GM23248 (cell line): ENCODE measurements around the gene DNMT1. TPM values are rescaled to one million over a fixed set of nuclear protein-coding genes. Genes with fewer than 3 reads are reported as not detected.

Experiments
- DNase-seq: peaks from one replicate; pipeline ENCODE4 v3.0.0-alpha.2; 2015
- H2AFZ ChIP-seq: fragments of 200-600 bp; sonication (generic); 2 replicates; pipeline ENCODE4 v1.6.1; 2016; ENCODE audit warnings: antibody characterized with exemption
- H3F3A ChIP-seq: fragments of 200-600 bp; sonication (generic); 2 replicates; pipeline ENCODE4 v1.6.1; 2016; ENCODE audit warnings: mild to moderate bottlenecking, antibody characterized with exemption, mixed run types; ENCODE audit not compliant: insufficient read depth
- H3K27ac ChIP-seq: fragments of 200-600 bp; sonication (generic); 2 replicates; pipeline ENCODE4 v1.5.1; 2016; ENCODE audit warnings: mild to moderate bottlenecking
- H3K27me3 ChIP-seq: fragments of 200-600 bp; sonication (generic); replicated peaks from 2 replicates; pipeline ENCODE4 v1.6.1; 2016; ENCODE audit warnings: mild to moderate bottlenecking; ENCODE audit not compliant: insufficient read depth
- H3K36me3 ChIP-seq: fragments of 200-600 bp; sonication (generic); 2 replicates; pipeline ENCODE4 v1.6.1; 2016; ENCODE audit warnings: low read depth, mild to moderate bottlenecking
- H3K4me1 ChIP-seq: fragments of 200-600 bp; sonication (generic); 2 replicates; pipeline ENCODE4 v1.6.1; 2016; ENCODE audit warnings: mild to moderate bottlenecking; ENCODE audit not compliant: insufficient read depth
- H3K4me2 ChIP-seq: fragments of 200-600 bp; sonication (generic); one replicate; pipeline ENCODE4 v1.6.1; 2016; ENCODE audit warnings: mild to moderate bottlenecking; ENCODE audit not compliant: unreplicated experiment
- H3K4me3 ChIP-seq: fragments of 200-600 bp; sonication (generic); 2 replicates; pipeline ENCODE4 v1.5.1; 2016; ENCODE audit warnings: mild to moderate bottlenecking
- H3K79me2 ChIP-seq: fragments of 200-600 bp; sonication (generic); 2 replicates; pipeline ENCODE4 v1.6.1; 2016; ENCODE audit warnings: mild to moderate bottlenecking; ENCODE audit not compliant: insufficient read depth
- H3K9ac ChIP-seq: fragments of 200-600 bp; sonication (generic); 2 replicates; pipeline ENCODE4 v1.6.1; 2016; ENCODE audit warnings: mild to moderate bottlenecking
- H3K9me2 ChIP-seq: fragments of 200-600 bp; sonication (generic); 2 replicates; pipeline ENCODE4 v1.6.1; 2016; ENCODE audit warnings: mixed run types, mild to moderate bottlenecking, moderate library complexity; ENCODE audit not compliant: insufficient read depth
- H3K9me3 ChIP-seq: fragments of 200-600 bp; sonication (generic); one replicate; pipeline ENCODE4 v1.6.1; 2017; ENCODE audit warnings: low read depth
- H4K20me1 ChIP-seq: fragments of 200-600 bp; sonication (generic); 2 replicates; pipeline ENCODE4 v1.6.0; 2016; ENCODE audit not compliant: insufficient read depth
- EZH2 ChIP-seq: fragments of 200-600 bp; sonication (generic); IDR thresholded peaks from 2 replicates; pipeline ENCODE4 v1.6.1; 2018; ENCODE audit warnings: antibody characterized with exemption, mild to moderate bottlenecking; ENCODE audit not compliant: insufficient read depth, poor library complexity, severe bottlenecking
- EZH2phosphoT487 ChIP-seq: fragments of 200-600 bp; sonication (generic); IDR thresholded peaks from 2 replicates; pipeline ENCODE4 v1.6.1; 2018; ENCODE audit warnings: antibody characterized with exemption, moderate library complexity, mild to moderate bottlenecking, low read depth; ENCODE audit not compliant: insufficient read depth
- WGBS, 2 experiments: methylation state at CpG; one replicate each; pipeline ENCODE4 v1.1.6; 2015 to 2017; ENCODE audit warnings: low lambda C conversion rate in 2 of 2, low coverage in 1 of 2; ENCODE audit errors: missing lambda C conversion rate in 2 of 2; 5-methylcytosine and 5-hydroxymethylcytosine counted together
- in situ Hi-C: fragments of 300-500 bp; cut with MboI; formaldehyde crosslinking; loops from 2 replicates; pipeline ENCODE4 v1.15.0; 2020
- polyA plus RNA-seq: library from polyadenylated mRNA; unstranded; fragments of >200 nt; fragmentation: Nextera tagmentation; extraction: Ambion mirVana; gene quantifications from 2 replicates; pipeline ENCODE4 v1.2.1, GENCODE V29; 2016
- total RNA-seq: library from RNA; depleted of rRNA; stranded (reverse); fragments of >200 nt; shearing (Covaris generic); gene quantifications from 2 replicates; pipeline ENCODE4 v1.2.3, GENCODE V29; 2014

DNMT1 gene
- total and polyA plus RNA-seq, 2 experiments from 2014 or later, result 57.5 to 101 TPM

DNA sequence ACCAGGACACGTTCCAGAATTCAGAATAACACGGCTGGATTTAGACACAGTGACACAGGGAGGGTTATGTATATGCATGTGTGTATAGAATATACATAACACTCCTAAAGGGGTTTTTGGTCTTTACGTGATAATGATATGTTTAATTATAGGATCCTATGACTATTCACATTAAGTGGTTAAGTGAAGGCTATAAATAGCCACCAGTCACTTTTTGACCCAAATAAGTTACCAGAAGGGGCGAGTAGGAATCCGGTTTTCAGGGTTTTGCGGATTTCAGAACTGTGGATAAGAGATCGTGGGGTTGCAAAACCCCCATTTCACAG, 99.2 kb downstream of the DNMT1 start:
- H3K4me2 ChIP-seq, result peak overlapping the region; percentile 77
- no peaks in the 10 kb centered on the region for H3K9me3 ChIP-seq
- peak overlapping the region; percentile 41 for H3K27ac ChIP-seq
- H3K27me3 ChIP-seq, result no peaks in the 10 kb centered on the region
- no peaks in the 10 kb centered on the region for H3K9me2 ChIP-seq
- in situ Hi-C loops, result no loop called here
- DNase-seq, result no peak
- 2 to 3% methylated on average over 7 of the region's 7 CpGs for WGBS, 2 experiments
- H2AFZ ChIP-seq, result peak overlapping the region; percentile 65
- peaks cover 16% of the 10 kb centered on the region for H3F3A ChIP-seq
- no peaks in the 10 kb centered on the region for H3K79me2 ChIP-seq
- H3K9ac ChIP-seq, result peak overlapping the region; percentile 38
- TF ChIP-seq EZH2, result no peak
- TF ChIP-seq EZH2phosphoT487, result no peak
- H4K20me1 ChIP-seq, result no peaks in the 10 kb centered on the region
- H3K4me3 ChIP-seq, result peak overlapping the region; percentile 64
- no peaks in the 10 kb centered on the region for H3K4me1 ChIP-seq
- no peaks in the 10 kb centered on the region; the same call in 1 of the 2 replicates for H3K36me3 ChIP-seq

GRCh38 chr19:10093295-10094186, 101.2 kb downstream of the DNMT1 start:
- no peak for TF ChIP-seq EZH2phosphoT487
- TF ChIP-seq EZH2, result no peak
- Histone ChIP-seq H3F3A (peaks cover 15% of the 10 kb centered on the region), H3K4me3 (no peak overlapping the region), H3K4me1 (no peaks in the 10 kb centered on the region), H3K27ac (no peak overlapping the region), H4K20me1 (no peaks in the 10 kb centered on the region), H3K9me2 (no peaks in the 10 kb centered on the region), H3K36me3 (no peaks in the 10 kb centered on the region; the same call in 1 of the 2 replicates), H3K79me2 (no peaks in the 10 kb centered on the region), H3K9me3 (no peaks in the 10 kb centered on the region), H3K9ac (no peak overlapping the region), H3K27me3 (no peaks in the 10 kb centered on the region), H3K4me2 (no peak overlapping the region), H2AFZ (no peak overlapping the region)
- in situ Hi-C loops, result no loop called here
- DNase-seq, result peak; percentile 29
- WGBS, 2 experiments, result 87 to 88% methylated on average over 22 of the region's 22 CpGs

GRCh38 chr19:10092648-10093294, 102.0 kb downstream of the DNMT1 start:
- Histone ChIP-seq H3K9me2 (no peaks in the 10 kb centered on the region), H3K9me3 (no peaks in the 10 kb centered on the region), H3K9ac (no peak overlapping the region), H3F3A (peaks cover 10% of the 10 kb centered on the region), H2AFZ (no peak overlapping the region), H3K4me1 (no peaks in the 10 kb centered on the region), H3K27ac (no peak overlapping the region), H3K79me2 (no peaks in the 10 kb centered on the region), H4K20me1 (no peaks in the 10 kb centered on the region), H3K36me3 (no peaks in the 10 kb centered on the region; the same call in 1 of the 2 replicates), H3K4me2 (no peak overlapping the region), H3K4me3 (no peak overlapping the region), H3K27me3 (no peaks in the 10 kb centered on the region)
- no peak for DNase-seq
- 83 to 86% methylated on average over 9 of the region's 9 CpGs for WGBS, 2 experiments
- in situ Hi-C loops, result no loop called here
- TF ChIP-seq EZH2 (no peak), EZH2phosphoT487 (no peak)

GRCh38 chr19:10091895-10092641, 102.7 kb downstream of the DNMT1 start:
- Histone ChIP-seq H3K9me3 (no peaks in the 10 kb centered on the region), H3F3A (peaks cover 10% of the 10 kb centered on the region), H3K79me2 (no peaks in the 10 kb centered on the region), H4K20me1 (no peaks in the 10 kb centered on the region), H3K27me3 (no peaks in the 10 kb centered on the region), H2AFZ (no peak overlapping the region), H3K4me2 (no peak overlapping the region), H3K9me2 (no peaks in the 10 kb centered on the region), H3K4me1 (no peaks in the 10 kb centered on the region), H3K36me3 (no peaks in the 10 kb centered on the region; the same call in 1 of the 2 replicates), H3K4me3 (no peak overlapping the region), H3K27ac (no peak overlapping the region), H3K9ac (no peak overlapping the region)
- DNase-seq, result no peak
- 88 to 91% methylated on average over 11 to 13 of the region's 13 CpGs for WGBS, 2 experiments
- in situ Hi-C loops, result no loop called here
- TF ChIP-seq EZH2phosphoT487 (no peak), EZH2 (no peak)
